ENCODE data around the gene SS18L1.
"Not testable (repeated sequence)": the region's sequence is repeated elsewhere in the genome, so short reads cannot be mapped to it uniquely, and the experiment has no call there.

Gene SS18L1
- long read RNA-seq, donor 1, full-length matches to known transcripts, result 2 of 2 reads
- long read RNA-seq, donor 1, partial matches to known transcripts, result 0 of 2 reads
- long read RNA-seq, donor 1, other reads (novel, unspliced or antisense), result 0 of 2 reads
- long read RNA-seq, donor 2, result 0 reads
- long read RNA-seq, donor 3, full-length matches to known transcripts, result 4 of 4 reads
- long read RNA-seq, donor 3, partial matches to known transcripts, result 0 of 4 reads
- long read RNA-seq, donor 3, other reads (novel, unspliced or antisense), result 0 of 4 reads
- long read RNA-seq, donor 4, full-length matches to known transcripts, result 2 of 2 reads
- long read RNA-seq, donor 4, partial matches to known transcripts, result 0 of 2 reads
- long read RNA-seq, donor 4, other reads (novel, unspliced or antisense), result 0 of 2 reads
- long read RNA-seq, donor 5, full-length matches to known transcripts, result 1 of 1 reads
- long read RNA-seq, donor 5, partial matches to known transcripts, result 0 of 1 reads
- long read RNA-seq, donor 5, other reads (novel, unspliced or antisense), result 0 of 1 reads
- long read RNA-seq, donor 6, full-length matches to known transcripts, result 1 of 1 reads
- long read RNA-seq, donor 6, partial matches to known transcripts, result 0 of 1 reads
- long read RNA-seq, donor 6, other reads (novel, unspliced or antisense), result 0 of 1 reads
- long read RNA-seq, donor 7, full-length matches to known transcripts, result 4 of 4 reads
- long read RNA-seq, donor 7, partial matches to known transcripts, result 0 of 4 reads
- long read RNA-seq, donor 7, other reads (novel, unspliced or antisense), result 0 of 4 reads
- long read RNA-seq, donor 8, full-length matches to known transcripts, result 3 of 3 reads
- long read RNA-seq, donor 8, partial matches to known transcripts, result 0 of 3 reads
- long read RNA-seq, donor 8, other reads (novel, unspliced or antisense), result 0 of 3 reads

- DNase-seq, result peak; percentile 85
Measured at GRCh38 chr20:62143081-62143956, at the start of gene SS18L1, which contains the start of gene PSMA7. SS18L1 (plus strand) TSS chr20:62143769; CDS start chr20:62143821, 52 bp downstream. PSMA7 (minus strand) TSS chr20:62143394; CDS start chr20:62143303, 91 bp downstream.

- no peak for DNase-seq
Measured at GRCh38 chr20:62096421-62097380, 46.9 kb upstream of the SS18L1 start.

- no peak for DNase-seq
Measured at GRCh38 chr20:62097881-62098407, 45.6 kb upstream of the SS18L1 start.

GRCh38 chr20:62101078-62101477, 42.5 kb upstream of the SS18L1 start:
- no peak for DNase-seq

GRCh38 chr20:62103508-62104233, 39.9 kb upstream of the SS18L1 start:
- no peak for DNase-seq

GRCh38 chr20:62104234-62104789, 39.3 kb upstream of the SS18L1 start:
- no peak for DNase-seq

GRCh38 chr20:62104791-62105345, 38.7 kb upstream of the SS18L1 start:
- no peak for DNase-seq

GRCh38 chr20:62105592-62105991, 38.0 kb upstream of the SS18L1 start:
- DNase-seq, result no peak

- DNase-seq, result no peak
Measured at GRCh38 chr20:62111148-62111547, 32.4 kb upstream of the SS18L1 start.

- no peak for DNase-seq
Measured at GRCh38 chr20:62112368-62112767, 31.2 kb upstream of the SS18L1 start.

GRCh38 chr20:62114894-62115293, 28.7 kb upstream of the SS18L1 start:
- DNase-seq, result no peak

- DNase-seq, result not testable (repeated sequence)
Measured at GRCh38 chr20:62115800-62116407, 27.7 kb upstream of the SS18L1 start.

- no peak for DNase-seq
Measured at GRCh38 chr20:62116558-62117361, 26.8 kb upstream of the SS18L1 start.

- no peak for DNase-seq
Measured at GRCh38 chr20:62117362-62117646, 26.3 kb upstream of the SS18L1 start.

- DNase-seq, result no peak
Measured at GRCh38 chr20:62117658-62118057, 25.9 kb upstream of the SS18L1 start.

GRCh38 chr20:62118113-62119043, 25.2 kb upstream of the SS18L1 start:
- DNase-seq, result no peak

GRCh38 chr20:62119115-62119514, 24.5 kb upstream of the SS18L1 start:
- DNase-seq, result no peak

Data from right kidney (tissue), 9 donors.